ENCODE results near the gene BOC. TPM values are rescaled to one million over a fixed set of nuclear protein-coding genes. Genes with fewer than 3 reads are reported as not detected.
"Not testable (repeated sequence)": the region's sequence is repeated elsewhere in the genome, so short reads cannot be mapped to it uniquely, and the experiment has no call there.

Gene BOC
- total RNA-seq, 1 experiment from 2014 or later = 3.5 TPM

GRCh38 chr3:113170771-113171170, 40.6 kb upstream of the BOC start:
- Mint-ChIP-seq H3K27ac (no peak overlapping the region), H3K27me3 (ENCODE audit: low read depth) (no peaks in the 10 kb centered on the region), H3K4me1 (peaks cover 11 to 20% of the 10 kb centered on the region in 2 experiments), H3K9me3 (no peaks in the 10 kb centered on the region), H3K36me3 (ENCODE audit: insufficient read depth in 1 of 3, low read depth in 3 of 3) (no peaks in the 10 kb centered on the region), H3K4me3 (no peak overlapping the region)
- Histone ChIP-seq H2BK120ac (ENCODE audit: low read depth, low read length, poor library complexity, severe bottlenecking) (no peak overlapping the region), H3K4ac (ENCODE audit: low read depth, low read length) (no peak overlapping the region), H3K56ac (ENCODE audit: insufficient read length, low read depth, low read length) (no peak overlapping the region), H2BK5ac (ENCODE audit: insufficient read length, low read length) (no peak overlapping the region), H2BK15ac (ENCODE audit: low read depth, low read length) (no peak overlapping the region), H3K4me2 (ENCODE audit: insufficient read depth, insufficient read length, low read length) (no peak overlapping the region), H3K18ac (ENCODE audit: insufficient read length, low read depth, low read length) (no peak overlapping the region), H2AK5ac (ENCODE audit: insufficient read length, low read length) (no peak overlapping the region), H3K79me1 (ENCODE audit: insufficient read depth, low read depth, low read length, poor library complexity, severe bottlenecking) (no peaks in the 10 kb centered on the region), H3K9ac (ENCODE audit: extremely low read depth, insufficient read length, low read length) (no peak overlapping the region), H4K5ac (ENCODE audit: insufficient read length, low read depth, low read length) (no peak overlapping the region), H4K91ac (ENCODE audit: insufficient read length, low read depth, low read length) (no peak overlapping the region), H3K9me3 (ENCODE audit: control insufficient read depth, low read depth, low read length) (no peaks in the 10 kb centered on the region), H3K27ac (ENCODE audit: insufficient read length, low read depth, low read length) (no peak overlapping the region), H3K23me2 (ENCODE audit: insufficient read length, low read depth, low read length, poor library complexity, severe bottlenecking) (peaks cover 3% of the 10 kb centered on the region), H2BK12ac (ENCODE audit: insufficient read length, low read depth, low read length) (no peak overlapping the region), H4K20me1 (ENCODE audit: control insufficient read depth, insufficient read depth, insufficient read length) (no peaks in the 10 kb centered on the region), H2BK20ac (ENCODE audit: low read depth, low read length, poor library complexity, severe bottlenecking) (no peak overlapping the region), H2AFZ (ENCODE audit: low read length) (no peak overlapping the region), H3K27me3 (ENCODE audit: insufficient read depth, low read length) (no peaks in the 10 kb centered on the region), H3K4me1 (ENCODE audit: insufficient read depth, low read length) (peaks cover 6% of the 10 kb centered on the region; the same call in 1 of the 2 replicates), H3K23ac (ENCODE audit: insufficient read length, low read depth, low read length) (no peak overlapping the region), H4K8ac (replicated peaks; ENCODE audit: insufficient read length, low read depth, low read length) (no peak overlapping the region), H3K14ac (ENCODE audit: insufficient read depth, low read length) (no peak overlapping the region), H3K79me2 (ENCODE audit: insufficient read depth, low read length) (no peaks in the 10 kb centered on the region), H3T11ph (ENCODE audit: low read length) (no peak overlapping the region)
- no CpG with 5 or more reads among the region's 7 CpGs for WGBS (ENCODE audit: extremely low coverage, insufficient read length, low lambda C conversion rate)
- no peak for DNase-seq
- TF ChIP-seq, protein P1, sequence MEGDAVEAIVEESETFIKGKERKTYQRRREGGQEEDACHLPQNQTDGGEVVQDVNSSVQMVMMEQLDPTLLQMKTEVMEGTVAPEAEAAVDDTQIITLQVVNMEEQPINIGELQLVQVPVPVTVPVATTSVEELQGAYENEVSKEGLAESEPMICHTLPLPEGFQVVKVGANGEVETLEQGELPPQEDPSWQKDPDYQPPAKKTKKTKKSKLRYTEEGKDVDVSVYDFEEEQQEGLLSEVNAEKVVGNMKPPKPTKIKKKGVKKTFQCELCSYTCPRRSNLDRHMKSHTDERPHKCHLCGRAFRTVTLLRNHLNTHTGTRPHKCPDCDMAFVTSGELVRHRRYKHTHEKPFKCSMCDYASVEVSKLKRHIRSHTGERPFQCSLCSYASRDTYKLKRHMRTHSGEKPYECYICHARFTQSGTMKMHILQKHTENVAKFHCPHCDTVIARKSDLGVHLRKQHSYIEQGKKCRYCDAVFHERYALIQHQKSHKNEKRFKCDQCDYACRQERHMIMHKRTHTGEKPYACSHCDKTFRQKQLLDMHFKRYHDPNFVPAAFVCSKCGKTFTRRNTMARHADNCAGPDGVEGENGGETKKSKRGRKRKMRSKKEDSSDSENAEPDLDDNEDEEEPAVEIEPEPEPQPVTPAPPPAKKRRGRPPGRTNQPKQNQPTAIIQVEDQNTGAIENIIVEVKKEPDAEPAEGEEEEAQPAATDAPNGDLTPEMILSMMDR (conservative IDR thresholded peaks at IDR 0.05) = no peak

GRCh38 chr3:113171675-113172300, 39.6 kb upstream of the BOC start:
- WGBS (ENCODE audit: extremely low coverage, insufficient read length, low lambda C conversion rate) = no CpG with 5 or more reads among the region's 5 CpGs
- H2AFZ ChIP-seq (ENCODE audit: low read length); H3K56ac ChIP-seq (ENCODE audit: insufficient read length, low read depth, low read length); H3K9ac ChIP-seq (ENCODE audit: extremely low read depth, insufficient read length, low read length); H3K27me3 Mint-ChIP-seq (ENCODE audit: low read depth); H3T11ph ChIP-seq (ENCODE audit: low read length); H3K27ac ChIP-seq (ENCODE audit: insufficient read length, low read depth, low read length); H4K91ac ChIP-seq (ENCODE audit: insufficient read length, low read depth, low read length); H3K23ac ChIP-seq (ENCODE audit: insufficient read length, low read depth, low read length); H4K5ac ChIP-seq (ENCODE audit: insufficient read length, low read depth, low read length); H3K18ac ChIP-seq (ENCODE audit: insufficient read length, low read depth, low read length); H4K20me1 ChIP-seq (ENCODE audit: control insufficient read depth, insufficient read depth, insufficient read length); H3K23me2 ChIP-seq (ENCODE audit: insufficient read length, low read depth, low read length, poor library complexity, severe bottlenecking); H2BK12ac ChIP-seq (ENCODE audit: insufficient read length, low read depth, low read length); H3K4me3 Mint-ChIP-seq; H2AK5ac ChIP-seq (ENCODE audit: insufficient read length, low read length); H3K27ac Mint-ChIP-seq; H2BK120ac ChIP-seq (ENCODE audit: low read depth, low read length, poor library complexity, severe bottlenecking); DNase-seq; H3K9me3 ChIP-seq (ENCODE audit: control insufficient read depth, low read depth, low read length); H3K4me1 ChIP-seq (ENCODE audit: insufficient read depth, low read length); H2BK20ac ChIP-seq (ENCODE audit: low read depth, low read length, poor library complexity, severe bottlenecking); H4K8ac ChIP-seq (replicated peaks; ENCODE audit: insufficient read length, low read depth, low read length); H3K79me1 ChIP-seq (ENCODE audit: insufficient read depth, low read depth, low read length, poor library complexity, severe bottlenecking); H3K36me3 Mint-ChIP-seq (ENCODE audit: insufficient read depth in 1 of 3, low read depth in 3 of 3); H3K27me3 ChIP-seq (ENCODE audit: insufficient read depth, low read length); H3K79me2 ChIP-seq (ENCODE audit: insufficient read depth, low read length); H3K14ac ChIP-seq (ENCODE audit: insufficient read depth, low read length); H3K4ac ChIP-seq (ENCODE audit: low read depth, low read length); H3K4me2 ChIP-seq (ENCODE audit: insufficient read depth, insufficient read length, low read length); H3K9me3 Mint-ChIP-seq; H2BK5ac ChIP-seq (ENCODE audit: insufficient read length, low read length); H2BK15ac ChIP-seq (ENCODE audit: low read depth, low read length): not testable (repeated sequence)
- H3K4me1 Mint-ChIP-seq = peaks cover 11 to 13% of the 10 kb centered on the region in 2 experiments
